Mesenchymal stem cell (in vitro differentiated cells and primary cell): ENCODE measurements around the gene SMC3.

Source experiments
- DNase-seq: peaks from one replicate; pipeline ENCODE4 v3.0.0-alpha.2; 2013
- H2AFZ ChIP-seq: one replicate; pipeline ENCODE4 v1.6.1; 2013; ENCODE audit warnings: low read depth, mild to moderate bottlenecking, control low read depth, inconsistent platforms, low read length, moderate library complexity
- H2AK5ac ChIP-seq: 2 replicates; pipeline ENCODE4 v1.6.1; 2013; ENCODE audit warnings: low read length, moderate library complexity, mild to moderate bottlenecking, inconsistent platforms; ENCODE audit not compliant: severe bottlenecking
- H2BK120ac ChIP-seq: one replicate; pipeline ENCODE4 v1.6.1; 2013; ENCODE audit warnings: low read depth, mild to moderate bottlenecking, inconsistent platforms, low read length, moderate library complexity
- H2BK12ac ChIP-seq, 2 experiments: one replicate each; pipeline ENCODE4 v1.6.1; 2013; ENCODE audit warnings: inconsistent platforms in 2 of 2, low read length in 2 of 2, mild to moderate bottlenecking in 2 of 2, moderate library complexity in 2 of 2, control low read depth in 1 of 2
- H2BK15ac ChIP-seq: one replicate; pipeline ENCODE4 v1.6.1; 2013; ENCODE audit warnings: mild to moderate bottlenecking, low read depth, inconsistent platforms; ENCODE audit not compliant: poor library complexity, severe bottlenecking
- H2BK5ac ChIP-seq: 2 replicates; pipeline ENCODE4 v1.6.1; 2013; ENCODE audit warnings: low read depth, mild to moderate bottlenecking, low read length, control low read depth, inconsistent platforms; ENCODE audit not compliant: poor library complexity, severe bottlenecking
- H3K14ac ChIP-seq, 2 experiments: one replicate each; pipeline ENCODE4 v1.6.1; 2013; ENCODE audit warnings: inconsistent platforms in 2 of 2, low read length in 2 of 2, control low read depth in 1 of 2, mild to moderate bottlenecking in 1 of 2, moderate library complexity in 1 of 2
- H3K18ac ChIP-seq, 2 experiments: one replicate each; pipeline ENCODE4 v1.6.1; 2013; ENCODE audit warnings: inconsistent platforms in 2 of 2, low read length in 2 of 2, control low read depth in 1 of 2, low read depth in 1 of 2, mild to moderate bottlenecking in 1 of 2
- H3K23ac ChIP-seq, 2 experiments: one replicate each; pipeline ENCODE4 v1.6.1; 2013; ENCODE audit warnings: inconsistent platforms in 2 of 2, low read length in 2 of 2, mild to moderate bottlenecking in 2 of 2, moderate library complexity in 2 of 2, control low read depth in 1 of 2
- H3K27ac ChIP-seq: 2 replicates; pipeline ENCODE4 v1.5.1; 2013; ENCODE audit warnings: mild to moderate bottlenecking, moderate library complexity, low read length, control low read depth, inconsistent platforms; ENCODE audit not compliant: poor library complexity, severe bottlenecking
- H3K27me3 ChIP-seq, 2 experiments: 2 replicates each; pipeline versions ENCODE4 v1.6.1 to v1.7.0; 2013; ENCODE audit warnings: low read length in 2 of 2, mild to moderate bottlenecking in 2 of 2, moderate library complexity in 2 of 2, control low read depth in 1 of 2, inconsistent platforms in 1 of 2; ENCODE audit not compliant: control insufficient read depth in 1 of 2, insufficient read depth in 1 of 2
- H3K36me3 ChIP-seq, 2 experiments: 2 replicates each; pipeline versions ENCODE4 v1.6.1 to v1.7.0; 2013; ENCODE audit warnings: low read length in 2 of 2, control low read depth in 1 of 2, inconsistent platforms in 1 of 2, low read depth in 1 of 2, mild to moderate bottlenecking in 1 of 2; ENCODE audit not compliant: insufficient read depth in 2 of 2, control insufficient read depth in 1 of 2
- H3K4ac ChIP-seq, 2 experiments: one replicate each; pipeline ENCODE4 v1.6.1; 2013; ENCODE audit warnings: inconsistent platforms in 2 of 2, low read length in 2 of 2, mild to moderate bottlenecking in 2 of 2, moderate library complexity in 2 of 2, control low read depth in 1 of 2, low read depth in 1 of 2
- H3K4me1 ChIP-seq: 2 replicates; pipeline ENCODE4 v1.6.1; 2013; ENCODE audit warnings: low read depth, low read length, control low read depth; ENCODE audit not compliant: control insufficient read depth, insufficient read depth
- H3K4me2 ChIP-seq: 2 replicates; pipeline ENCODE4 v1.6.1; 2013; ENCODE audit warnings: low read length, mild to moderate bottlenecking, inconsistent platforms; ENCODE audit not compliant: poor library complexity, severe bottlenecking
- H3K4me3 ChIP-seq, 2 experiments: 2 replicates each; pipeline versions ENCODE4 v1.5.1 to v1.7.0; 2013; ENCODE audit warnings: low read length in 2 of 2, mild to moderate bottlenecking in 2 of 2, control low read depth in 1 of 2, low read depth in 1 of 2; ENCODE audit not compliant: insufficient read depth in 1 of 2
- H3K79me1 ChIP-seq: replicated peaks from 2 replicates; pipeline ENCODE4 v1.6.1; 2013; ENCODE audit warnings: mild to moderate bottlenecking, control low read depth, low read length, inconsistent platforms; ENCODE audit not compliant: poor library complexity, severe bottlenecking
- H3K9ac ChIP-seq: 2 replicates; pipeline ENCODE4 v1.7.0; 2013; ENCODE audit warnings: mild to moderate bottlenecking, low read length, moderate library complexity
- H3K9me3 ChIP-seq: 2 replicates; pipeline ENCODE4 v1.7.0; 2013; ENCODE audit warnings: mild to moderate bottlenecking, low read length; ENCODE audit not compliant: control insufficient read depth
- H4K8ac ChIP-seq: one replicate; pipeline ENCODE4 v1.6.1; 2013; ENCODE audit warnings: inconsistent platforms, mild to moderate bottlenecking, low read length, moderate library complexity
- H4K91ac ChIP-seq: one replicate; pipeline ENCODE4 v1.6.1; 2013; ENCODE audit warnings: mild to moderate bottlenecking, low read length, inconsistent platforms
- WGBS: methylation state at CpG from one replicate; pipeline ENCODE4 v1.1.7; 2013; ENCODE audit warnings: mixed read lengths; 5-methylcytosine and 5-hydroxymethylcytosine counted together

SMC3 gene

GRCh38 chr10:110576220-110576619 is 8.7 kb downstream of the SMC3 start:
- Histone ChIP-seq H3K18ac (no peak overlapping the region), H3K4me1 (no peaks in the 10 kb centered on the region), H2BK120ac (no peak overlapping the region), H3K36me3 (peaks cover 9 to 53% of the 10 kb centered on the region in 2 experiments), H3K4me2 (no peak overlapping the region), H3K79me1 (peaks cover 15% of the 10 kb centered on the region), H4K8ac (no peak overlapping the region), H3K14ac (no peak overlapping the region), H3K4me3 (no peak overlapping the region), H2BK5ac (no peak overlapping the region), H3K9ac (peak overlapping the region; percentile 54), H3K23ac (no peak overlapping the region), H3K9me3 (no peaks in the 10 kb centered on the region), H4K91ac (no peak overlapping the region), H3K4ac (no peak overlapping the region), H2BK15ac (no peak overlapping the region), H2BK12ac (no peak overlapping the region), H3K27me3 (no peaks in the 10 kb centered on the region), H2AK5ac (no peak overlapping the region), H3K27ac (no peak overlapping the region), H2AFZ (no peak overlapping the region)
- DNase-seq, result peak; percentile 7
- 81% methylated on average over 4 of the region's 5 CpGs for WGBS

DNA sequence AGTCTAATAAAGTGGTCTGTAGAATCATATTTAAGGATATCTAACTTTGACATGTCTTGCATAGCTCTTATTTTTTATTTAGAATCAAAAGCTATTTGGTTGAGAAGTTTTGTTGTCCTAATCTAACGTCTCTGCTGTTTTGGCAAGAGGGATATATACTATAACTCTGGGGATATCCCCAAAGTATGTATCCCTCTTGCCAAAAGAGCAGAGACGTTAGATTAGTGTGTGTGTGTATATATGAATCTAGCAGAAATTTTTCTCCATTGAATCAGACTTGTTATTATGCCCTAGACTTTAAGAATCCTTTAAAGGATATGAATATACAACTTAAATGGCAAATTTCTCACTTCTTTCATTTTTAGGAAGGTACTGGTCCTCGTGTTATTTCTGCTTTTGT is 9.6 kb downstream of the SMC3 start:
- no peak overlapping the region for H3K23ac ChIP-seq
- H3K79me1 ChIP-seq, result peaks cover 12% of the 10 kb centered on the region
- no peak overlapping the region for H3K4me2 ChIP-seq
- WGBS, result 100% methylated on average over 1 of the region's 3 CpGs
- no peak overlapping the region for H3K4me3 ChIP-seq
- no peak overlapping the region for H3K14ac ChIP-seq
- no peaks in the 10 kb centered on the region for H3K27me3 ChIP-seq
- no peak overlapping the region for H3K18ac ChIP-seq
- peak overlapping the region; percentile 54 for H3K9ac ChIP-seq
- no peaks in the 10 kb centered on the region for H3K9me3 ChIP-seq
- H3K36me3 ChIP-seq, result peaks cover 11 to 59% of the 10 kb centered on the region in 2 experiments
- no peaks in the 10 kb centered on the region for H3K4me1 ChIP-seq
- H4K91ac ChIP-seq, result no peak overlapping the region
- no peak overlapping the region for H2BK15ac ChIP-seq
- no peak overlapping the region for H4K8ac ChIP-seq
- H2BK5ac ChIP-seq, result no peak overlapping the region
- no peak overlapping the region for H3K4ac ChIP-seq
- no peak overlapping the region for H3K27ac ChIP-seq
- H2BK120ac ChIP-seq, result no peak overlapping the region
- H2AK5ac ChIP-seq, result no peak overlapping the region
- no peak overlapping the region for H2AFZ ChIP-seq
- H2BK12ac ChIP-seq, result no peak overlapping the region
- DNase-seq, result no peak

DNA sequence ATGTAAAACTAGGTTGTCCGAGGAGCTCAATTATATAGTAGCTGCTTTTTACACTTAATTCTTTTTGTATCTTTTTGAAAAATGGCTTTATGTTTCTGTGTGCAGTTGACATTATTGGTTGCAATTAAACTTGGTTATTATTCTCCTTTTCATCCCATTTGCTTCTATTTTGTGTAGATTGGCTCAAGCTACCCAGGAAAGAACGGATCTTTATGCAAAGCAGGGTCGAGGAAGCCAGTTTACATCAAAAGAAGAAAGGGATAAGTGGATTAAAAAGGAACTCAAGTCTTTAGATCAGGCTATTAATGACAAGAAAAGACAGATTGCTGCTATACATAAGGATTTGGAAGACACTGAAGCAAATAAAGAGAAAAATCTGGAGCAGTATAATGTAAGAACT is 16.5 kb downstream of the SMC3 start:
- Histone ChIP-seq H3K4ac (no peak overlapping the region), H3K18ac (no peak overlapping the region), H3K4me1 (no peaks in the 10 kb centered on the region), H2BK15ac (no peak overlapping the region), H2AFZ (no peak overlapping the region), H3K4me2 (no peak overlapping the region), H3K9me3 (no peaks in the 10 kb centered on the region), H3K23ac (no peak overlapping the region), H3K27me3 (no peaks in the 10 kb centered on the region), H2AK5ac (no peak overlapping the region), H3K14ac (no peak overlapping the region), H3K36me3 (peaks cover 23 to 84% of the 10 kb centered on the region in 2 experiments), H4K91ac (no peak overlapping the region), H2BK12ac (no peak overlapping the region), H3K9ac (no peak overlapping the region), H2BK120ac (no peak overlapping the region), H2BK5ac (no peak overlapping the region), H3K4me3 (no peak overlapping the region), H4K8ac (no peak overlapping the region), H3K27ac (no peak overlapping the region), H3K79me1 (peaks cover 7% of the 10 kb centered on the region)
- DNase-seq, result no peak
- WGBS, result 100% methylated on average over 2 of the region's 3 CpGs

- Histone ChIP-seq H3K4me1 (no peaks in the 10 kb centered on the region), H3K4me3 (no peak overlapping the region), H2BK5ac (no peak overlapping the region), H3K14ac (no peak overlapping the region), H3K9me3 (no peaks in the 10 kb centered on the region), H2BK15ac (no peak overlapping the region), H4K8ac (no peak overlapping the region), H3K4me2 (no peak overlapping the region), H2BK12ac (no peak overlapping the region), H3K36me3 (peaks cover 13 to 91% of the 10 kb centered on the region in 2 experiments), H2AFZ (no peak overlapping the region), H3K79me1 (peaks cover 2% of the 10 kb centered on the region), H3K27ac (no peak overlapping the region), H2AK5ac (no peak overlapping the region), H2BK120ac (no peak overlapping the region), H3K9ac (no peak overlapping the region), H3K23ac (no peak overlapping the region), H3K4ac (no peak overlapping the region), H3K27me3 (no peaks in the 10 kb centered on the region), H3K18ac (no peak overlapping the region), H4K91ac (no peak overlapping the region)
- 97% methylated on average over 4 of the region's 5 CpGs for WGBS
- DNase-seq, result no peak
Measured at GRCh38 chr10:110591760-110592159, 24.3 kb downstream of the SMC3 start.
